A549 treated with Hydrocortisone at 1 μM for 4 hours (cell line): ENCODE results near the gene CHST4. TPM values are rescaled to one million over a fixed set of nuclear protein-coding genes. Genes with fewer than 3 reads are reported as not detected.

Source experiments
- total RNA-seq: library from RNA; stranded (reverse); fragments of 200-300 nt; extraction: Qiagen RNA extraction; gene quantifications from 5 replicates; pipeline ENCODE4 v1.2.3, GENCODE V29; 2022

The CHST4 gene
- 0.05 to 0.09 TPM (median 0.08 TPM) in 3 of 5 replicates, not detected in the others for total RNA-seq

GRCh38 chr16:71526111-71526631 lies at the start of gene CHST4:
TSS of gene CHST4 (plus strand) at chr16:71526426. CDS start at chr16:71536678, 10,252 bp downstream.

GRCh38 chr16:71489122-71489521 lies 37.1 kb upstream of the CHST4 start, which contains the start of gene ZNF19:
TSS of gene ZNF19 (minus strand) at chr16:71489324. CDS start at chr16:71482114, 7,210 bp downstream.

GRCh38 chr16:71576971-71577370 lies 50.7 kb downstream of the CHST4 start, which contains the start of gene TAT:
TSS of gene TAT (minus strand) at chr16:71577092. CDS start at chr16:71576415, 677 bp downstream.

Other genes with a start within 250 kb of the CHST4 start
- gene CMTR2, start 237.0 kb upstream of the CHST4 start, total RNA-seq: 10.8 to 16.8 TPM (median 12.9 TPM) in 5 replicates
- 4.0 to 7.1 TPM (median 5.1 TPM) in 5 replicates for gene CALB2, start 167.7 kb upstream of the CHST4 start, total RNA-seq
- gene TLE7, start 84.4 kb upstream of the CHST4 start, total RNA-seq: not detected in 5 replicates
- 5.2 to 7.9 TPM (median 5.8 TPM) in 5 replicates for gene ZNF23, start 64.2 kb upstream of the CHST4 start, total RNA-seq
- 1.5 to 2.9 TPM (median 1.9 TPM) in 5 replicates for gene ZNF19, start 37.1 kb upstream of the CHST4 start, total RNA-seq
- gene TAT, start 50.7 kb downstream of the CHST4 start, total RNA-seq: 0.03 to 0.06 TPM (median 0.05 TPM) in 4 of 5 replicates, not detected in the other
- 0.24 to 0.45 TPM (median 0.26 TPM) in 5 replicates for gene MARVELD3, start 99.8 kb downstream of the CHST4 start, total RNA-seq
- 10.2 to 14.5 TPM (median 10.7 TPM) in 5 replicates for gene PHLPP2, start 198.3 kb downstream of the CHST4 start, total RNA-seq